Spleen (tissue), 11 donors: ENCODE data around the gene FOXE3. TPM values are rescaled to one million over a fixed set of nuclear protein-coding genes. Genes with fewer than 3 reads are reported as not detected.

Source experiments
- DNase-seq: peaks from one replicate; pipeline ENCODE4 v3.0.0-alpha.2; 2020
- H3K27ac ChIP-seq, 8 donors: fragments of 200-600 bp; sonication (generic) in 7 of 8; 1 replicate in 4 of 8; 2 replicates in 4 of 8; pipeline versions ENCODE4 v1.5.0 to v1.8.0; 2016 to 2021; ENCODE audit warnings: inconsistent platforms in 4 of 8, mild to moderate bottlenecking in 4 of 8, moderate library complexity in 1 of 8
- H3K27me3 ChIP-seq, 7 donors: fragments of 200-600 bp; sonication (generic) in 6 of 7; replicated peaks in 1 of 7; 1 replicate in 4 of 7; 2 replicates in 3 of 7; pipeline versions ENCODE4 v1.5.0 to v1.8.0; 2016 to 2021; ENCODE audit warnings: inconsistent platforms in 3 of 7, mild to moderate bottlenecking in 1 of 7
- H3K36me3 ChIP-seq, 6 donors: fragments of 200-600 bp; sonication (generic) in 5 of 6; 1 replicate in 4 of 6; 2 replicates in 2 of 6; pipeline versions ENCODE4 v1.5.0 to v1.8.0; 2016 to 2021; ENCODE audit warnings: inconsistent platforms in 2 of 6
- H3K4me1 ChIP-seq, 6 donors: fragments of 200-600 bp; sonication (generic) in 5 of 6; 1 replicate in 3 of 6; 2 replicates in 3 of 6; pipeline versions ENCODE4 v1.5.0 to v1.8.0; 2016 to 2021; ENCODE audit warnings: inconsistent platforms in 3 of 6
- H3K4me3 ChIP-seq, 8 donors: fragments of 200-600 bp; sonication (generic) in 7 of 8; 1 replicate in 4 of 8; 2 replicates in 4 of 8; pipeline versions ENCODE4 v1.5.0 to v1.8.0; 2016 to 2021; ENCODE audit warnings: inconsistent platforms in 4 of 8, mild to moderate bottlenecking in 4 of 8, moderate library complexity in 2 of 8
- H3K9me3 ChIP-seq, 8 donors: fragments of 200-600 bp; sonication (generic) in 7 of 8; 1 replicate in 4 of 8; 2 replicates in 4 of 8; pipeline versions ENCODE4 v1.5.0 to v1.8.0; 2016 to 2021; ENCODE audit warnings: inconsistent platforms in 4 of 8
- CTCF ChIP-seq, 11 experiments: fragments of 200-600 bp in 7 of 11; fragments of 450-650 bp in 4 of 11; sonication (generic) in 4 of 11; IDR thresholded peaks in 8 of 11; conservative IDR thresholded peaks in 3 of 11; 1 replicate in 7 of 11; 2 replicates in 4 of 11; pipeline versions ENCODE4 v1.4.0 to v1.8.0; 2016 to 2021; ENCODE audit warnings: antibody characterized with exemption in 11 of 11, inconsistent platforms in 4 of 11, mild to moderate bottlenecking in 1 of 11
- POLR2A ChIP-seq, 3 donors: fragments of 450-650 bp; IDR thresholded peaks; one replicate each; pipeline ENCODE4 v1.5.1; 2017; ENCODE audit warnings: antibody characterized with exemption in 3 of 3, mild to moderate bottlenecking in 1 of 3
- POLR2AphosphoS5 ChIP-seq, 3 donors: sonication (generic); formaldehyde crosslinking; IDR thresholded peaks; one replicate each; pipeline ENCODE4 v1.5.1; 2017; ENCODE audit warnings: antibody characterized with exemption in 3 of 3
- WGBS, 5 donors: extraction: QIAGEN DNeasy Blood & Tissue Kit in 3 of 5; methylation state at CpG; one replicate each; pipeline versions ENCODE4 v1.1.5 to v1.1.7; 2013 to 2018; 5-methylcytosine and 5-hydroxymethylcytosine counted together
- intact Hi-C: fragments of 100-400 bp; cut with DNase I; formaldehyde crosslinking; loops from one replicate; pipeline ENCODE4 v1.15.0; 2023; ENCODE audit warnings: low total_unique reads
- polyA plus RNA-seq, 3 donors: library from polyadenylated mRNA; stranded (reverse); fragments of 200-250 nt; gene quantifications; one replicate each; pipeline ENCODE4 v1.2.1, GENCODE V29; 2013
- total RNA-seq, 7 donors: library from RNA; depleted of rRNA in 3 of 7; stranded (reverse); fragments of >200 nt in 3 of 7; fragmentation: NEBNext Ultra II Directional in 4 of 7; extraction: Animal tissue kit (Norgen Biotek cat#: 25700) in 4 of 7; gene quantifications; one replicate each; pipeline versions ENCODE4 v1.1.0 to v1.2.1, GENCODE V29; 2016 to 2021
- donor health status: healthy with polysubstance abuse.
- donor health status: DM: no; HTN: no; CAD: no; lungs with moderate emphysema.
- donor health status: DM: no; HTN: no; CAD: no.
- donor health status: Bipolar disorder and iron deficiency.
- donor health status: healthy.
- donor health status: DM: no; HTN: no; CAD: no.
- donor health status: DM: yes; HTN: yes; CAD: no.

Gene FOXE3
- total and polyA plus RNA-seq, 10 donors = not detected

DNA sequence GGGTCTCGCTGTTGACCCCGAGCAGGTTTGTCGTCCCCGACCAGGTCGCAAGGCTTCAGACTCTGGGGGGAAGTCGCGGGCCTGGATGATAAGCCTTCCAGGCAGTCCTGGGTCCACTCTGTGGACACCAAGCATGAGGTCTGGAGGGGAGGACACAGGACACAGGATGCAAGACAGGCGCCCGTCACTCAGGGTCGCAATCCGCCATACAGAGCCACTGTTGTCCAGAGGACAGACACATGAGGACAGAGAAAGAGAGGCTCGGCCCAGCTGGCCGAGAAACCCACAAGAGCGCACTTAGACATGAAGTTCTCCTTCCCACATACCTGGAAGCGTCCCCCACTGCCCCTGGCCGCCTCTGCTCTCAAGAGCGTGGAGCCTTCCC, 16.9 kb downstream of the FOXE3 start:
- no peak for TF ChIP-seq POLR2A (IDR thresholded peaks at IDR 0.05)
- no peak for TF ChIP-seq POLR2AphosphoS5 (IDR thresholded peaks at IDR 0.05)
- no peaks in the 10 kb centered on the region for H3K9me3 ChIP-seq
- no peak overlapping the region for H3K27ac ChIP-seq
- WGBS, 5 donors = 27 to 46% (median 32%) methylated on average over 10 to 17 of the region's 17 CpGs
- H3K4me3 ChIP-seq = peak overlapping the region in 2 of 8 donors; percentile 6 to 47
- intact Hi-C loops = no loop called here
- no peak for DNase-seq
- H3K27me3 ChIP-seq = peaks cover 3 to 97% (median 72%) of the 10 kb centered on the region in 7 donors
- peaks cover 27 to 65% (median 53%) of the 10 kb centered on the region in 6 donors for H3K4me1 ChIP-seq
- H3K36me3 ChIP-seq = peaks cover 0 to 10% (median 0%) of the 10 kb centered on the region in 6 donors

GRCh38 chr1:47433477-47434050, 17.5 kb downstream of the FOXE3 start:
- no peaks in the 10 kb centered on the region for H3K9me3 ChIP-seq
- H3K36me3 ChIP-seq = peaks cover 0 to 10% (median 0%) of the 10 kb centered on the region in 6 donors
- peaks cover 3 to 99% (median 76%) of the 10 kb centered on the region in 7 donors for H3K27me3 ChIP-seq
- DNase-seq = no peak
- no peak for TF ChIP-seq POLR2A (IDR thresholded peaks at IDR 0.05)
- TF ChIP-seq POLR2AphosphoS5 (IDR thresholded peaks at IDR 0.05) = no peak
- peak overlapping the region in 4 of 8 donors; percentile 5 to 47 (median 10) for H3K4me3 ChIP-seq
- intact Hi-C loops = no loop called here
- H3K27ac ChIP-seq = no peak overlapping the region
- WGBS, 5 donors = 20 to 37% (median 24%) methylated on average over 26 to 30 of the region's 30 CpGs
- H3K4me1 ChIP-seq = peaks cover 27 to 68% (median 55%) of the 10 kb centered on the region in 6 donors

- H3K27ac ChIP-seq = no peak overlapping the region
- peaks cover 0 to 10% (median 0%) of the 10 kb centered on the region in 6 donors for H3K36me3 ChIP-seq
- 14 to 44% (median 21%) methylated on average over 38 to 51 of the region's 51 CpGs for WGBS, 5 donors
- H3K9me3 ChIP-seq = no peaks in the 10 kb centered on the region
- peak overlapping the region in 4 of 8 donors; percentile 5 to 47 (median 10) for H3K4me3 ChIP-seq
- intact Hi-C loops = no loop called here
- H3K27me3 ChIP-seq = peaks cover 6 to 99% (median 82%) of the 10 kb centered on the region in 7 donors
- peaks cover 27 to 75% (median 62%) of the 10 kb centered on the region in 6 donors for H3K4me1 ChIP-seq
- DNase-seq = no peak
- TF ChIP-seq POLR2AphosphoS5 (IDR thresholded peaks at IDR 0.05) (peak in 2 of 3 donors; percentile 12 to 17), POLR2A (IDR thresholded peaks at IDR 0.05) (no peak)
Observed at GRCh38 chr1:47434051-47434842, 18.2 kb downstream of the FOXE3 start.

DNA sequence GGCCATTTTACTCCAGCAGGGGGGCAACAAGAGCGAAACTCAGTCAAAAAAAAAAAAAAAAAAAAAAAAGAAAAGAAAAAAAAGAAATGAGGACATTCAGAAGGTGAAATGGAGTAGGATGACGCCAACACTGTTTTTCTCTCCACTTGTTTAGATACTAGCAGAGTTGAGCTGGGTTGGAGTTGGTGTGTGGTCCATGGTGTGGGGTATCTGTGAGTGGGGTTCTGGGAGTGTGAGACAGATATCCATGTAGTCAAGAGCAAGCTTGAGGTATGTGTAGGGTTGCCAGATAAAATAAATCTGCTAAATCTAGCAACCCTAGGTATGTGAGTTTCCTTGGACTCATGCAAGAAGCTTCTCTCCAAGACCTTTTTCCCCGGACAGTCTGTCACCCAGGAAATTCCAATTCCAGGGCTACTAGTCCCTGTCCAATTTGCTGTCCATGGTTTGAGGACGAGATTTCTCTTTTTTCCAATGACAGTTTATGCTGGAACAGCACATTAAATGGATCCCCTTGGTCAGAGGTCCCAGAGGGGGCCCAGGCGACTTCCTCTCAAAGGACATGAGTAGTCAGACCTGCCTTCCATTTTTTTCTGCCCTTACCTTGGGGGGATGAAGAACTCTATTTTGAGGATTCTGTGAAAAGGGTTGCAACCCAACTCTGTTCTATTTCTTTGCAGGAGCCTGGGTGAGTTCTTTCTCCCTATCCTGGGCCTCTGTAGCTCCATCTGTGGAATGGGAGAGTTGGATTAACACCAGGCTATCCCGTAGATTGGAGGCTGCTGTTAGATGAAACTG, 19.6 kb downstream of the FOXE3 start:
- peaks cover 0 to 10% (median 0%) of the 10 kb centered on the region in 6 donors for H3K36me3 ChIP-seq
- DNase-seq = no peak
- intact Hi-C loops = loop anchor here (5.0 kb wide), 1 partner anchor 277 kb away; no protein-coding TSS in a partner anchor
- H3K27me3 ChIP-seq = peaks cover 6 to 100% (median 87%) of the 10 kb centered on the region in 7 donors
- peak overlapping the region in 4 of 8 donors; percentile 69 to 88 (median 74) for H3K4me3 ChIP-seq
- TF ChIP-seq POLR2AphosphoS5 (IDR thresholded peaks at IDR 0.05) (no peak), CTCF (IDR thresholded peaks at IDR 0.05 in 8 of 11, conservative IDR thresholded peaks at IDR 0.05 in 3 of 11) (no peak), POLR2A (IDR thresholded peaks at IDR 0.05) (no peak)
- H3K27ac ChIP-seq = peak overlapping the region in 1 of 8 donors; percentile 90
- no peaks in the 10 kb centered on the region for H3K9me3 ChIP-seq
- WGBS, 5 donors = 61 to 75% (median 68%) methylated on average over 6 of the region's 6 CpGs
- peaks cover 27 to 84% (median 67%) of the 10 kb centered on the region in 6 donors for H3K4me1 ChIP-seq

- peak overlapping the region in 6 of 8 donors; percentile 81 to 90 (median 88) for H3K27ac ChIP-seq
- TF ChIP-seq CTCF (IDR thresholded peaks at IDR 0.05 in 8 of 11, conservative IDR thresholded peaks at IDR 0.05 in 3 of 11) = peak; percentile 49 to 90 (median 80)
- no peak for TF ChIP-seq POLR2A (IDR thresholded peaks at IDR 0.05)
- peak; percentile 6 to 58 (median 40) for TF ChIP-seq POLR2AphosphoS5 (IDR thresholded peaks at IDR 0.05)
- intact Hi-C loops = loop anchor here (5.0 kb wide), 1 partner anchor 276 kb away; no protein-coding TSS in a partner anchor
- WGBS, 5 donors = 4 to 6% (median 4%) methylated on average over 11 to 23 of the region's 23 CpGs
- DNase-seq = peak; percentile 94
- H3K4me1 ChIP-seq = peaks cover 27 to 81% (median 65%) of the 10 kb centered on the region in 6 donors
- H3K4me3 ChIP-seq = peak overlapping the region; percentile 64 to 88 (median 70)
- H3K9me3 ChIP-seq = no peaks in the 10 kb centered on the region
- peaks cover 0 to 10% (median 0%) of the 10 kb centered on the region in 6 donors for H3K36me3 ChIP-seq
- H3K27me3 ChIP-seq = peaks cover 5 to 100% (median 81%) of the 10 kb centered on the region in 7 donors
Observed at GRCh38 chr1:47436304-47436978, 20.4 kb downstream of the FOXE3 start.
